Osteocyte (in vitro differentiated cells): ENCODE results near the gene SHKBP1. TPM values are rescaled to one million over a fixed set of nuclear protein-coding genes. Genes with fewer than 3 reads are reported as not detected.

ENCODE experiments used
- DNase-seq: peaks from one replicate; pipeline ENCODE4 v3.0.0; 2021; ENCODE audit warnings: mixed read lengths; ENCODE audit not compliant: unreplicated experiment; ENCODE audit errors: extremely low spot score
- H3K27ac Mint-ChIP-seq: one replicate; pipeline ENCODE4 v1.8.0; 2021; ENCODE audit warnings: mild to moderate bottlenecking, mixed read lengths; ENCODE audit not compliant: unreplicated experiment
- H3K27me3 Mint-ChIP-seq: one replicate; pipeline ENCODE4 v1.8.0; 2021; ENCODE audit warnings: mixed read lengths; ENCODE audit not compliant: unreplicated experiment
- H3K36me3 Mint-ChIP-seq: one replicate; pipeline ENCODE4 v1.8.0; 2021; ENCODE audit warnings: mixed read lengths; ENCODE audit not compliant: unreplicated experiment
- H3K4me1 Mint-ChIP-seq: one replicate; pipeline ENCODE4 v1.8.0; 2021; ENCODE audit warnings: mixed read lengths; ENCODE audit not compliant: unreplicated experiment
- H3K4me3 Mint-ChIP-seq: one replicate; pipeline ENCODE4 v1.8.0; 2021; ENCODE audit warnings: mild to moderate bottlenecking, moderate library complexity, mixed read lengths; ENCODE audit not compliant: unreplicated experiment
- H3K9me3 Mint-ChIP-seq: one replicate; pipeline ENCODE4 v1.8.0; 2021; ENCODE audit warnings: mixed read lengths; ENCODE audit not compliant: unreplicated experiment
- total RNA-seq: library from RNA; stranded (reverse); gene quantifications from 2 replicates; pipeline ENCODE4 v1.2.1, GENCODE V29; 2021
- TF ChIP-seq, protein P1 (sequence below): fragments of 200-600 bp; sonication (generic); IDR thresholded peaks from 2 replicates; pipeline ENCODE4 v1.5.0; 2021; ENCODE audit warnings: antibody characterized with exemption, mild to moderate bottlenecking, moderate library complexity

Gene SHKBP1
- total RNA-seq, 1 donor from 2014 or later = 53.8 TPM

DNA sequence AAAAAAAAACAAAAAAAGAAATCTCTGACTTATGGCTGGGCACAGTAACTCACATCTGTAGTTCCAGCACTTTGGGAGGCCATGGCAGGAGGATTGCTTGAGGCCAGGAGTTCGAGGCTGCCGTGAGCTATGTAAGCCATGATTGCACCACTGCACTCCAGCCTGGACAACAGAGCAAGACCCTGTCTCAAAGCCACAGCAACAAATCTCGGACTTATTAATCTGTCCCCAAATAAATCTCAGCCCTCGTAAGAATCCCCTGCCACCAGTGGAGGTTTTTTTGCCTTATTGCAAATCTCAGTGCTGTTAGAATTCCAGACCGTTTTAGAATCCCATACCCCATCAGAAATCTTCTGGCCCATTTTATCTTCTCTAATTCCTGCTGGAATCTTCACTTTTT is 4.9 kb downstream of the SHKBP1 start:
- no peak overlapping the region for H3K4me3 Mint-ChIP-seq
- H3K27ac Mint-ChIP-seq = no peak overlapping the region
- no peak for DNase-seq
- H3K4me1 Mint-ChIP-seq = peaks cover 14% of the 10 kb centered on the region
- TF ChIP-seq, protein P1, sequence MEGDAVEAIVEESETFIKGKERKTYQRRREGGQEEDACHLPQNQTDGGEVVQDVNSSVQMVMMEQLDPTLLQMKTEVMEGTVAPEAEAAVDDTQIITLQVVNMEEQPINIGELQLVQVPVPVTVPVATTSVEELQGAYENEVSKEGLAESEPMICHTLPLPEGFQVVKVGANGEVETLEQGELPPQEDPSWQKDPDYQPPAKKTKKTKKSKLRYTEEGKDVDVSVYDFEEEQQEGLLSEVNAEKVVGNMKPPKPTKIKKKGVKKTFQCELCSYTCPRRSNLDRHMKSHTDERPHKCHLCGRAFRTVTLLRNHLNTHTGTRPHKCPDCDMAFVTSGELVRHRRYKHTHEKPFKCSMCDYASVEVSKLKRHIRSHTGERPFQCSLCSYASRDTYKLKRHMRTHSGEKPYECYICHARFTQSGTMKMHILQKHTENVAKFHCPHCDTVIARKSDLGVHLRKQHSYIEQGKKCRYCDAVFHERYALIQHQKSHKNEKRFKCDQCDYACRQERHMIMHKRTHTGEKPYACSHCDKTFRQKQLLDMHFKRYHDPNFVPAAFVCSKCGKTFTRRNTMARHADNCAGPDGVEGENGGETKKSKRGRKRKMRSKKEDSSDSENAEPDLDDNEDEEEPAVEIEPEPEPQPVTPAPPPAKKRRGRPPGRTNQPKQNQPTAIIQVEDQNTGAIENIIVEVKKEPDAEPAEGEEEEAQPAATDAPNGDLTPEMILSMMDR = no peak
- peaks cover 16% of the 10 kb centered on the region for H3K36me3 Mint-ChIP-seq
- H3K27me3 Mint-ChIP-seq = no peaks in the 10 kb centered on the region
- no peaks in the 10 kb centered on the region for H3K9me3 Mint-ChIP-seq

DNA sequence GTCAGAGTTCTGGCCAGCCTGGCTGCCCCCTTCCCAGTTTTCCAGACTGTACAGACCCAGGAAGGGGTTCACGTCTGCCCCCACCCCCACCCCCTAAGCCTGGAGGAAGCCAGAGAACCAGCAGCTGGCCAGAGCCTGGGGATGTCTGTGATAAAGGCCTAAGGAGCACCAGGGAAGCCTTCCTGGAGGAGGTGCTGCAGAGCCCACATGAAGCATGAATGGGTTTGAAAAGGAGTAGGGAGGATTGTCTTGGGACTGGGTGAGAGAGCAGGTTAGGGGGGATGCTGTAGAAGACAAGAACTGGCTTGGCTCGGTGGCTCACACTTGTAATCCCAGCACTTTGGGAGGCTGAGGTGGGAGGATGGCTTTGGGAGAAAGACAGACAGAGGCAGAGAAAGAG is 5.8 kb downstream of the SHKBP1 start:
- no peak overlapping the region for H3K27ac Mint-ChIP-seq
- TF ChIP-seq, protein P1 = no peak
- no peaks in the 10 kb centered on the region for H3K9me3 Mint-ChIP-seq
- H3K36me3 Mint-ChIP-seq = peaks cover 21% of the 10 kb centered on the region
- H3K4me1 Mint-ChIP-seq = peaks cover 13% of the 10 kb centered on the region
- DNase-seq = no peak
- no peak overlapping the region for H3K4me3 Mint-ChIP-seq
- H3K27me3 Mint-ChIP-seq = no peaks in the 10 kb centered on the region

DNA sequence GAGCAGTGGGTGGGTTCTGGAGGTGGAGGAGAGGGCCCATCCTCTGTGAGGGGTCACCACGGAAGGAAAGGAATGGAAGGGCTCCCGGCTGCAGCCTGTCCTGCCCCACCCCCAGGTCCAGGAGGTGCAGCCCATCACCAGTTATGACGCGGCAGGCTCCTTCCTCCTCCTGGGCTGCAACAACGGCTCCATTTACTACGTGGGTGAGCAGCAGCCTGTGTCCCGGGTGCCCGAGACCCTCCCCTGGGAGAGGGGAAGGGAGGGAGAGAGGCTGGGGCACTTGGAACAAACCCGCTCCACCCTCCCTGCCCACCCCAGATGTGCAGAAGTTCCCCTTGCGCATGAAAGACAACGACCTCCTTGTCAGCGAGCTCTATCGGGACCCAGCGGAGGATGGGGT is 6.6 kb downstream of the SHKBP1 start:
- Mint-ChIP-seq H3K27me3 (no peaks in the 10 kb centered on the region), H3K4me1 (peaks cover 13% of the 10 kb centered on the region), H3K27ac (no peak overlapping the region), H3K36me3 (peaks cover 26% of the 10 kb centered on the region), H3K9me3 (no peaks in the 10 kb centered on the region), H3K4me3 (no peak overlapping the region)
- TF ChIP-seq, protein P1 = no peak
- no peak for DNase-seq

DNA sequence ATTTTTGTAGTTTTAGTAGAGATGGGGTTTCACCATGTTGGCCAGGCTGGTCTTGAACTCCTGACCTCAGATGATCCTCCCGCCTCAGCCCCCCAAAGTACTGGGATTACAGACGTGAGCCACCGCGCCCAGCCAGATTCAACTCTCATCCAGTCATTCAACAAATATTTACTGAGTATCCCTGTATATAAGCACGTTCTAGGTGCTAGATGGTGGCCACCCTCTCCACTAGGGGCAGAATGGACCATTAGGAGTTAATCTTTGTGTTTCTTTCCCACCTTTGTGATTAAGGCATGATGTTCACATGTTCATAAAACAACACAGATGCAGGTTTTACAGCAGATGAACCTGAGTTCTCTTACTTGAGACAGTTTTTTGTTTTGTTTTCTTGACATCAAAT is 7.3 kb downstream of the SHKBP1 start:
- Mint-ChIP-seq H3K36me3 (peaks cover 29% of the 10 kb centered on the region), H3K4me3 (no peak overlapping the region), H3K9me3 (no peaks in the 10 kb centered on the region), H3K4me1 (peaks cover 11% of the 10 kb centered on the region), H3K27ac (no peak overlapping the region), H3K27me3 (no peaks in the 10 kb centered on the region)
- TF ChIP-seq, protein P1 = no peak
- DNase-seq = no peak

DNA sequence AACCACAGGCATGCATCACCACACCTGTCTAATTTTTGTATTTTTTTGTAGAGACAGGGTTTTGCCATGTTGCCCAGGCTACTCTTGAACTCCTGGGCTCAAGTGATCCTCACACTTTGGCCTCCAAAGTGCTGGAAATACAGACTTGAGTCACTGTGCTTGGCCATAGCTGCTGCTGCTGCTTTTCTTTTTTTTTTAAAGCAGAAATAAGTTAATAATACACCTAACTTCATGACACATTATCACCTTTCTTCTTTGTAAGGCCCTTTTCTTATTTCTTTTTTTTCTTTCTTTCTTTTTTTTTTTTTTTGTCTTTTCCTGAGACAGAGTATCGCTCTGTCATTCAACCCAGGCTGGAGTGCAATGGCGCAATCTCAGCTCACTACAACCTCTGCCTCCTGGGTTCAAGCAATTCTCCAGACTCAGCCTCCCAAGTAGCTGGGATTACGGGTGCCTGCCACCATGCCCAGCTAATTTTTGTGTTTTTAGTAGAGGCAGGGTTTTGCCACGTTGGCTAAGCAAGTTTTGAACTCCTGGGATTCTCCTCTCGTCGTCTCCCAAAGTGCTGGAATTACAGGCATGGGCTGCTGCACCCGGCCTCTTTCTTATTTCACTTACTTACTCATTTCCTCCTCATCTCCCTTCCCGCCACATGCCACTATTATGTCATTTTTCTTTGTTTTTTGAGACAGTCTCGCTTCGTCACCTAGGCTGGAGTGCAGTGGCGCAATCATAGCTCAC is 8.7 kb downstream of the SHKBP1 start:
- Mint-ChIP-seq H3K4me3 (no peak overlapping the region), H3K27me3 (no peaks in the 10 kb centered on the region), H3K36me3 (peaks cover 29% of the 10 kb centered on the region), H3K27ac (peak overlapping the region; percentile 36), H3K4me1 (peaks cover 11% of the 10 kb centered on the region), H3K9me3 (no peaks in the 10 kb centered on the region)
- no peak for DNase-seq
- TF ChIP-seq, protein P1 = no peak
